Liver (tissue), 3 donors: ENCODE measurements around the gene PCDHA11.

Experiments used
- FOXA1 ChIP-seq: IDR thresholded peaks from 2 replicates; pipeline ENCODE4 v1.6.1; 2016; ENCODE audit warnings: antibody characterized with exemption
- TAF1 ChIP-seq: conservative IDR thresholded peaks from 2 replicates; pipeline ENCODE4 v1.6.1; 2016; ENCODE audit warnings: antibody characterized with exemption, mild to moderate bottlenecking
- TF ChIP-seq, protein P1 (sequence below): fragments of 150-350 bp; IDR thresholded peaks from 2 replicates; pipeline ENCODE4 v1.5.1; 2017; ENCODE audit warnings: improper control_type of control experiment, low read depth, low read length; ENCODE audit not compliant: missing input control
- donor health status: healthy.
- donor health status: healthy.

DNA sequence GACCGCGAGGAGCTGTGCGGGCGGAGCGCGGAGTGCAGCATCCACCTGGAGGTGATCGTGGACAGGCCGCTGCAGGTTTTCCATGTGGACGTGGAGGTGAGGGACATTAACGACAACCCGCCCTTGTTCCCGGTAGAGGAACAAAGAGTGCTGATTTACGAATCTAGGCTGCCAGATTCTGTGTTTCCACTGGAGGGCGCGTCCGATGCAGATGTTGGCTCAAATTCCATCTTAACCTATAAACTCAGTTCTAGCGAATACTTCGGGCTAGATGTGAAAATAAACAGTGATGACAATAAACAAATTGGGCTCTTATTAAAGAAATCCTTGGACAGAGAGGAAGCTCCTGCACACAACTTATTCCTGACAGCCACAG, 40.4 kb upstream of the PCDHA11 start:
- no peak for TF ChIP-seq FOXA1
- TF ChIP-seq, protein P1, sequence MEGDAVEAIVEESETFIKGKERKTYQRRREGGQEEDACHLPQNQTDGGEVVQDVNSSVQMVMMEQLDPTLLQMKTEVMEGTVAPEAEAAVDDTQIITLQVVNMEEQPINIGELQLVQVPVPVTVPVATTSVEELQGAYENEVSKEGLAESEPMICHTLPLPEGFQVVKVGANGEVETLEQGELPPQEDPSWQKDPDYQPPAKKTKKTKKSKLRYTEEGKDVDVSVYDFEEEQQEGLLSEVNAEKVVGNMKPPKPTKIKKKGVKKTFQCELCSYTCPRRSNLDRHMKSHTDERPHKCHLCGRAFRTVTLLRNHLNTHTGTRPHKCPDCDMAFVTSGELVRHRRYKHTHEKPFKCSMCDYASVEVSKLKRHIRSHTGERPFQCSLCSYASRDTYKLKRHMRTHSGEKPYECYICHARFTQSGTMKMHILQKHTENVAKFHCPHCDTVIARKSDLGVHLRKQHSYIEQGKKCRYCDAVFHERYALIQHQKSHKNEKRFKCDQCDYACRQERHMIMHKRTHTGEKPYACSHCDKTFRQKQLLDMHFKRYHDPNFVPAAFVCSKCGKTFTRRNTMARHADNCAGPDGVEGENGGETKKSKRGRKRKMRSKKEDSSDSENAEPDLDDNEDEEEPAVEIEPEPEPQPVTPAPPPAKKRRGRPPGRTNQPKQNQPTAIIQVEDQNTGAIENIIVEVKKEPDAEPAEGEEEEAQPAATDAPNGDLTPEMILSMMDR: no peak
- TF ChIP-seq TAF1: no peak
